ENCODE data around the gene TBC1D14.

TBC1D14 gene

GRCh38 chr4:6964858-6965257 lies 55.2 kb downstream of the TBC1D14 start:
- no peak for TF ChIP-seq REST (IDR thresholded peaks at IDR 0.05; ENCODE audit: insufficient read depth in 1 of 2, low read depth in 2 of 2, low read length in 2 of 2)
- no peak for TF ChIP-seq FOXP2 (optimal IDR thresholded peaks at IDR 0.05; ENCODE audit: borderline replicate concordance, extremely low read depth, extremely low read length, insufficient read depth)
- no peak for TF ChIP-seq TAF1 (IDR thresholded peaks at IDR 0.05; ENCODE audit: borderline replicate concordance, insufficient read depth, low read length)
- no peak for TF ChIP-seq SIN3A (IDR thresholded peaks at IDR 0.05; ENCODE audit: borderline replicate concordance, insufficient read depth, low read length)
- no peak for TF ChIP-seq POLR2AphosphoS5 (IDR thresholded peaks at IDR 0.05; ENCODE audit: low read depth, low read length)

DNA sequence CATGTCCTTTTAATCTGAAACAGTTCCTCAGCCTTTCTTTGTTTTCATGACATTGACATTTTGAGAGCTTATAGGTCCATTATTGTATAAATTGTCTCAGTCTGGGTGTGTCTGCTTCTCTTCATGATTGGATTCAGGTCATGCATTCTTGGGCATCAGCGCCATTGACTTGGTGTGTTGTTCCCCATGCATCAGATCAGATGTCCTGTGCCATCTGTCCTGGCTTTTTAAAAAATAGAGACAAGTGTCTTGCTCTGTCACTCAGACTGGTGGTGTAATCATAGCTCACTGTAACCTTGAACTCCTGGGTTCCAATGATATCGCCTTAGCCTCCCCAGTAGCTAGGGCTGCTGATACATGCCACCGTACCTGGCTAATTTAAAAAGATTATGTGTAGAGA lies 55.7 kb downstream of the TBC1D14 start:
- no peak for TF ChIP-seq TAF1 (IDR thresholded peaks at IDR 0.05; ENCODE audit: borderline replicate concordance, insufficient read depth, low read length)
- TF ChIP-seq FOXP2 (optimal IDR thresholded peaks at IDR 0.05; ENCODE audit: borderline replicate concordance, extremely low read depth, extremely low read length, insufficient read depth), result no peak

GRCh38 chr4:6967846-6968340 lies 58.3 kb downstream of the TBC1D14 start:
- no peak for TF ChIP-seq FOXP2 (optimal IDR thresholded peaks at IDR 0.05; ENCODE audit: borderline replicate concordance, extremely low read depth, extremely low read length, insufficient read depth)
- TF ChIP-seq POLR2AphosphoS5 (IDR thresholded peaks at IDR 0.05; ENCODE audit: low read depth, low read length), result no peak
- no peak for TF ChIP-seq SIN3A (IDR thresholded peaks at IDR 0.05; ENCODE audit: borderline replicate concordance, insufficient read depth, low read length)
- no peak for TF ChIP-seq REST (IDR thresholded peaks at IDR 0.05; ENCODE audit: insufficient read depth in 1 of 2, low read depth in 2 of 2, low read length in 2 of 2)
- no peak for TF ChIP-seq TAF1 (IDR thresholded peaks at IDR 0.05; ENCODE audit: borderline replicate concordance, insufficient read depth, low read length)

DNA sequence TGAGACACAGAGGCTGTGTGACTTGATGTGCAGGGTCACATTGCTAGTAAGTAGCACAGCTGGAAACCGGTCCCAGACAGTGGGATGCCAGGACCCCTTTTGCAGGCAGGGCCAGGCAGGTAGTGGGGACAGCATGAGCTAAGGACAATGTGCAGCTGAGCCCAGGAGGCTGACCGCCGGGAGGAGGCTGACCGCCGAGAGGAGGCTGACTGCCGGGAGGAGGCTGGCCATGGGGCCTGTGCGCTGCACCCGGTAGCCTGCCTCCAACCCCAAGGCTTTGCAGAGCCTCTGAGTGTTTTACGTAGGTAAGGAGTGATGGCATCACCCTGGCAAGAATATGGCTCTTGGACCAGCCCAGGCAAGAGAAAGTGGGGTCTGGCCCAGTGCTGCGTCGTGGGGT lies 58.9 kb downstream of the TBC1D14 start:
- TF ChIP-seq SIN3A (IDR thresholded peaks at IDR 0.05; ENCODE audit: borderline replicate concordance, insufficient read depth, low read length) (no peak), POLR2AphosphoS5 (IDR thresholded peaks at IDR 0.05; ENCODE audit: low read depth, low read length) (no peak), TAF1 (IDR thresholded peaks at IDR 0.05; ENCODE audit: borderline replicate concordance, insufficient read depth, low read length) (no peak), FOXP2 (optimal IDR thresholded peaks at IDR 0.05; ENCODE audit: borderline replicate concordance, extremely low read depth, extremely low read length, insufficient read depth) (no peak), REST (IDR thresholded peaks at IDR 0.05; ENCODE audit: insufficient read depth in 1 of 2, low read depth in 2 of 2, low read length in 2 of 2) (no peak)

DNA sequence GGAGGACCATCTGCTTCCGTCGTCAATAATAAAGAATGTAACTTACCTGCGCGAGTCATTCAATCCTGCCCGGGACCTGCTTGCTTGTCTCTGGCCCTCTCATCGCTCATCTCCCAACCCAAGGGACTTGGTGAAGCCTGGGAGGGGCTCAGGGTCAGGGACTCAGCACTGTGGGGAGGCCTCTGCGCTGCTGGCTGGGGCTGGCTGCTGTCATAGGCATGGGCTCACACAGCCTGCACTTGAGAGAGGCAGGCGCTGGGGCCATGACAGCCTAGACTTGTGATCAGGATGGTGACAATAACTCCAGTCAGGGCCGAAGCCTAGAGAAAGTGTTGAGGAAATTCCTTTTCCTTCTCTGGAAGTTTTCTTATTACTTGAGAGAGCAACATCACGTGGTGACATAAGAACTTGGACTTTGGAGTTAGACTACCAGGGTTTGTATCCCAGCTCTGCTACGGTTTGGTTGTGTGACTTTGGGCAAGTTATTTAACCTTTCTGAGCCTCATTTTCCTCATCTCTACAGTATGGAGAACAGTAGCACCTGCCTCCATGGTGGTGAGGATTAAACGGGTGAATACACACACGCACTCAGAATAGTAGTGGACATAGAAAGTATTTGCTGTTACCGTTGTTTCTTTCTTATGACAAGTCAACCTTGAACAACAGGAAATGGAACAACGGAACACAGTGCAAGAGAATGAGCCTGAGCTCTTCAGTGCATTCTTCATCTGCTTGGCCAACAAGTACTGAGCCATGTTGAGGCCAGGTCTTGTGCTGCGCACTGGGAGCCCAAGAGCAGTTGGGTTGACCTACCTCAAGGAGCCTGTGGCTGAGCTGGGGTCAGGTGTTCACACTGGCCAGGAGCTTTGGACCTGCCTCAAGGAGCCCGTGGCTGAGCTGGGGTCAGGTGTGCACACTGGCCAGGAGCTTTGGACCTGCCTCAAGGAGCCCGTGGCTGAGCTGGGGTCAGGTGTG lies 60.5 kb downstream of the TBC1D14 start:
- TF ChIP-seq SIN3A (IDR thresholded peaks at IDR 0.05; ENCODE audit: borderline replicate concordance, insufficient read depth, low read length), result no peak
- no peak for TF ChIP-seq TAF1 (IDR thresholded peaks at IDR 0.05; ENCODE audit: borderline replicate concordance, insufficient read depth, low read length)
- no peak for TF ChIP-seq POLR2AphosphoS5 (IDR thresholded peaks at IDR 0.05; ENCODE audit: low read depth, low read length)
- TF ChIP-seq REST (IDR thresholded peaks at IDR 0.05; ENCODE audit: insufficient read depth in 1 of 2, low read depth in 2 of 2, low read length in 2 of 2), result no peak
- no peak for TF ChIP-seq FOXP2 (optimal IDR thresholded peaks at IDR 0.05; ENCODE audit: borderline replicate concordance, extremely low read depth, extremely low read length, insufficient read depth)

Measured in PFSK-1 (cell line).